ENCODE data around the gene SCG5.

SCG5 gene

DNA sequence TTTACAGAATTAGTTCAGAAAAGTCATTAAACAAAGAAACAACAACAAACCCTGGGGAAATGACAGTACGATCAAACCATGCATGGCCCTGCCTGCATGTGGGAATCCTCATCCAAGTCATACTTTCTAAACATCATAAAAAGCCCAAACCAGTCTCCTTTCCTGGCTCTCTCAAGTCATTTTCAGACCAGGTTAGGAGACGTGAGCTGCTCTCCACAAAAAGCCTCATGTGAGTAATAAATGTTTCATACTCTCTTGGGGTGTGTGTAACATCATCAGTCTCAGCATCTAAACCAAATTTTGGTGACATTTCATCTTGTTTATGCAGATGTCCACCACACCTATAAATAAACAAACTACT, 95.2 kb downstream of the SCG5 start:
- TF ChIP-seq FOXP2 (optimal IDR thresholded peaks at IDR 0.05; ENCODE audit: borderline replicate concordance, extremely low read depth, extremely low read length, insufficient read depth) (no peak), SIN3A (IDR thresholded peaks at IDR 0.05; ENCODE audit: borderline replicate concordance, insufficient read depth, low read length) (no peak), POLR2AphosphoS5 (IDR thresholded peaks at IDR 0.05; ENCODE audit: low read depth, low read length) (no peak), TAF1 (IDR thresholded peaks at IDR 0.05; ENCODE audit: borderline replicate concordance, insufficient read depth, low read length) (no peak)
- TF ChIP-seq, protein P1, sequence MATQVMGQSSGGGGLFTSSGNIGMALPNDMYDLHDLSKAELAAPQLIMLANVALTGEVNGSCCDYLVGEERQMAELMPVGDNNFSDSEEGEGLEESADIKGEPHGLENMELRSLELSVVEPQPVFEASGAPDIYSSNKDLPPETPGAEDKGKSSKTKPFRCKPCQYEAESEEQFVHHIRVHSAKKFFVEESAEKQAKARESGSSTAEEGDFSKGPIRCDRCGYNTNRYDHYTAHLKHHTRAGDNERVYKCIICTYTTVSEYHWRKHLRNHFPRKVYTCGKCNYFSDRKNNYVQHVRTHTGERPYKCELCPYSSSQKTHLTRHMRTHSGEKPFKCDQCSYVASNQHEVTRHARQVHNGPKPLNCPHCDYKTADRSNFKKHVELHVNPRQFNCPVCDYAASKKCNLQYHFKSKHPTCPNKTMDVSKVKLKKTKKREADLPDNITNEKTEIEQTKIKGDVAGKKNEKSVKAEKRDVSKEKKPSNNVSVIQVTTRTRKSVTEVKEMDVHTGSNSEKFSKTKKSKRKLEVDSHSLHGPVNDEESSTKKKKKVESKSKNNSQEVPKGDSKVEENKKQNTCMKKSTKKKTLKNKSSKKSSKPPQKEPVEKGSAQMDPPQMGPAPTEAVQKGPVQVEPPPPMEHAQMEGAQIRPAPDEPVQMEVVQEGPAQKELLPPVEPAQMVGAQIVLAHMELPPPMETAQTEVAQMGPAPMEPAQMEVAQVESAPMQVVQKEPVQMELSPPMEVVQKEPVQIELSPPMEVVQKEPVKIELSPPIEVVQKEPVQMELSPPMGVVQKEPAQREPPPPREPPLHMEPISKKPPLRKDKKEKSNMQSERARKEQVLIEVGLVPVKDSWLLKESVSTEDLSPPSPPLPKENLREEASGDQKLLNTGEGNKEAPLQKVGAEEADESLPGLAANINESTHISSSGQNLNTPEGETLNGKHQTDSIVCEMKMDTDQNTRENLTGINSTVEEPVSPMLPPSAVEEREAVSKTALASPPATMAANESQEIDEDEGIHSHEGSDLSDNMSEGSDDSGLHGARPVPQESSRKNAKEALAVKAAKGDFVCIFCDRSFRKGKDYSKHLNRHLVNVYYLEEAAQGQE (IDR thresholded peaks at IDR 0.05; ENCODE audit: insufficient read depth in 1 of 2, low read depth in 2 of 2, low read length in 2 of 2): no peak

DNA sequence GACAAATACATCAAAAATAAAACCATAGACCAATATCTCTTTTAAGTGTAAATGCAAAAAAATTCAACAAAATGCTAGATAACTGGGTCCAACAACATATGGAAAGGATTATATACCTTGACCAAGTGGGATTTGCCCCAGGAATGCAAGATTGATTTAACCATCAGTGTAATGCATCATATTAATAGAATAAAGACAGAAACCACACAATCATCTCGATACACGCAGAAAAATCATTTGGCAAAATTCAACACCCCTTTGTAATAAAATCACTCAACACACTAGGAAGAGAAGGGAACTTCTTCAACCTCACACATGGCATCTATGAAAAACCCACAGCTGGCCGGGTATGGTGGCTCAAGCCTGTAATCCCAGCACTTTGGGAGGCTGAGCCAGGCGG, 95.8 kb downstream of the SCG5 start:
- TF ChIP-seq FOXP2 (optimal IDR thresholded peaks at IDR 0.05; ENCODE audit: borderline replicate concordance, extremely low read depth, extremely low read length, insufficient read depth) (no peak), TAF1 (IDR thresholded peaks at IDR 0.05; ENCODE audit: borderline replicate concordance, insufficient read depth, low read length) (no peak), POLR2AphosphoS5 (IDR thresholded peaks at IDR 0.05; ENCODE audit: low read depth, low read length) (no peak), SIN3A (IDR thresholded peaks at IDR 0.05; ENCODE audit: borderline replicate concordance, insufficient read depth, low read length) (no peak)
- TF ChIP-seq, protein P1 (IDR thresholded peaks at IDR 0.05; ENCODE audit: insufficient read depth in 1 of 2, low read depth in 2 of 2, low read length in 2 of 2): no peak

DNA sequence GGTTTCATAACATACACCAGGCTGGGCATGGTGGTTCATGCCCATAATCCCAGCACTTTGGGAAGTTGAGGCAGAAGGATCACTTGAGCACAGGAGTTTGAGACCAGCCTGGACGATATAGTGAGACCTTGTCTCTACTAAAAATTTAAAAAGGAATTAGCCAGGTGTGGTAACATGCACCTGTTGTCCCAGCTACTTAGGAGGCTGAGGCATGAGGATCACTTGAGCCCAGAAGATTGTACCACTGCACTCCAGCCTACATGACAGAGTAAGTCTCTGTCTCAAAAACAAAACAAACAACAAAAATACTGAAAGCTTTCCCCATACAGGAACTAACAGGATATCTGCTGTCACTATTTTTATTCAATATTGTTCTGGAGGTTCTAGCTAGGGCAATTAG, 97.2 kb downstream of the SCG5 start:
- TF ChIP-seq SIN3A (IDR thresholded peaks at IDR 0.05; ENCODE audit: borderline replicate concordance, insufficient read depth, low read length) (no peak), TAF1 (IDR thresholded peaks at IDR 0.05; ENCODE audit: borderline replicate concordance, insufficient read depth, low read length) (no peak), FOXP2 (optimal IDR thresholded peaks at IDR 0.05; ENCODE audit: borderline replicate concordance, extremely low read depth, extremely low read length, insufficient read depth) (no peak), POLR2AphosphoS5 (IDR thresholded peaks at IDR 0.05; ENCODE audit: low read depth, low read length) (no peak)
- TF ChIP-seq, protein P1 (IDR thresholded peaks at IDR 0.05; ENCODE audit: insufficient read depth in 1 of 2, low read depth in 2 of 2, low read length in 2 of 2): no peak

DNA sequence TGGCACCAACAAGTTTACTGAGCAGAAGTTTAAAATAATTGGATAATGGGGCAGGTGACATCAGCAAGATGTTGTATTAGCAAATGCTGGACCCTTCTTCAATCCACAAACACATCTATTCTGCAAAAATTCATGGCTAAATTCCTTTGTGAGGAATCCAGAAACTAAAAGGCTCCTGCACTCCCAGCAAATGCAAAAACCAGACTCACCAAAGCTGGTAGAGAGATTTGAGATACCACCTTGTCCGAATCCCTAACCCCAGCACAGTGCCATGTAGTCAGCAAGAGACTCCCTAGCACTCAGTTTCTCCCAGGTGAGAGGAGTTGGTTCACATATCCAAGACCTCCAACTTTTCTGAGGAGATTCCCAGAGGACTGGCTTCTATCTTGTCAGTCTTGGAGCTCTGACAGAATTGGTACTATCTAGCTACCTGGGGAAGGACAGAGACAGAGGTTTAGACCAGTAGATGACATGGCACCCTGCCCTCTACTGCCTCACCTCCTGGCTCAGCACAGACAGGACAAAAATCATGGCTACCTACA, 98.1 kb downstream of the SCG5 start:
- TF ChIP-seq TAF1 (IDR thresholded peaks at IDR 0.05; ENCODE audit: borderline replicate concordance, insufficient read depth, low read length): no peak
- no peak for TF ChIP-seq POLR2AphosphoS5 (IDR thresholded peaks at IDR 0.05; ENCODE audit: low read depth, low read length)
- TF ChIP-seq, protein P1 (IDR thresholded peaks at IDR 0.05; ENCODE audit: insufficient read depth in 1 of 2, low read depth in 2 of 2, low read length in 2 of 2): no peak
